Naive thymus-derived CD4-positive, alpha-beta T cell (primary cell): ENCODE data around the gene KRT16. TPM values are rescaled to one million over a fixed set of nuclear protein-coding genes. Genes with fewer than 3 reads are reported as not detected.
"Not testable (repeated sequence)": the region's sequence is repeated elsewhere in the genome, so short reads cannot be mapped to it uniquely, and the experiment has no call there.

Experiments
- ATAC-seq: fragments of 150-1000 bp; cut with Tn5 transposase; 2 replicates; pipeline ENCODE4 v1.10.0; 2021; ENCODE audit warnings: mild to moderate bottlenecking, moderate library complexity
- CTCF ChIA-PET: fragments of 350-600 bp; sonication (Branson Sonifier 250); formaldehyde crosslinking; loops from one replicate; lab custom pipeline; 2021; ENCODE audit warnings: antibody characterized with exemption; lab: Charles Lee
- POLR2A ChIA-PET: fragments of 350-600 bp; sonication (Branson Sonifier 250); formaldehyde crosslinking; loops from one replicate; lab custom pipeline; 2021; ENCODE audit warnings: antibody characterized with exemption, inconsistent platforms; lab: Charles Lee
- DNase-seq, 9 donors: peaks; one replicate each; pipeline versions ENCODE4 v3.0.0 to v3.0.0-alpha.2; 2020 to 2022; ENCODE audit warnings: mixed read lengths in 1 of 9
- H3K27ac ChIP-seq: one replicate; pipeline ENCODE4 v1.7.0; 2013; ENCODE audit warnings: mild to moderate bottlenecking, low read depth, low read length, moderate library complexity
- H3K27me3 ChIP-seq, 2 donors: one replicate each; pipeline ENCODE4 v1.7.0; 2013; ENCODE audit warnings: low read length in 2 of 2, mild to moderate bottlenecking in 2 of 2, moderate library complexity in 2 of 2; ENCODE audit not compliant: control insufficient read depth in 2 of 2, insufficient read depth in 2 of 2
- H3K36me3 ChIP-seq, 3 experiments: 1 replicate in 2 of 3; 2 replicates in 1 of 3; pipeline ENCODE4 v1.7.0; 2013; ENCODE audit warnings: low read length in 3 of 3, mild to moderate bottlenecking in 3 of 3, moderate library complexity in 1 of 3; ENCODE audit not compliant: insufficient read depth in 3 of 3, control insufficient read depth in 2 of 3
- H3K4me1 ChIP-seq, 2 donors: one replicate each; pipeline ENCODE4 v1.7.0; 2013; ENCODE audit warnings: low read length in 2 of 2, mild to moderate bottlenecking in 2 of 2, moderate library complexity in 1 of 2; ENCODE audit not compliant: control insufficient read depth in 2 of 2, insufficient read depth in 2 of 2
- H3K4me3 ChIP-seq: 2 replicates; pipeline ENCODE4 v1.7.0; 2013; ENCODE audit warnings: mild to moderate bottlenecking, low read length
- H3K9me3 ChIP-seq, 3 experiments: 1 replicate in 2 of 3; 2 replicates in 1 of 3; pipeline ENCODE4 v1.7.0; 2013; ENCODE audit warnings: low read length in 3 of 3; ENCODE audit not compliant: control insufficient read depth in 2 of 3
- H3K27ac Mint-ChIP-seq, 9 donors: one replicate each; pipeline ENCODE4 v1.8.0; 2020 to 2022; ENCODE audit warnings: mixed read lengths in 9 of 9, mild to moderate bottlenecking in 8 of 9, moderate library complexity in 5 of 9, inconsistent platforms in 2 of 9
- H3K27me3 Mint-ChIP-seq, 5 donors: one replicate each; pipeline ENCODE4 v1.8.0; 2021 to 2022; ENCODE audit warnings: mixed read lengths in 5 of 5, mild to moderate bottlenecking in 1 of 5
- H3K36me3 Mint-ChIP-seq, 5 donors: one replicate each; pipeline ENCODE4 v1.8.0; 2020 to 2022; ENCODE audit warnings: mixed read lengths in 5 of 5, mild to moderate bottlenecking in 3 of 5, inconsistent platforms in 1 of 5
- H3K4me1 Mint-ChIP-seq, 7 donors: one replicate each; pipeline ENCODE4 v1.8.0; 2020 to 2022; ENCODE audit warnings: mixed read lengths in 7 of 7, mild to moderate bottlenecking in 3 of 7, inconsistent platforms in 1 of 7
- H3K4me3 Mint-ChIP-seq, 10 donors: one replicate each; pipeline ENCODE4 v1.8.0; 2020 to 2022; ENCODE audit warnings: mild to moderate bottlenecking in 10 of 10, mixed read lengths in 10 of 10, moderate library complexity in 6 of 10, inconsistent platforms in 2 of 10
- H3K9me3 Mint-ChIP-seq, 11 donors: one replicate each; pipeline ENCODE4 v1.8.0; 2020 to 2022; ENCODE audit warnings: mixed read lengths in 11 of 11, mild to moderate bottlenecking in 4 of 11, inconsistent platforms in 1 of 11, moderate library complexity in 1 of 11
- intact Hi-C, 2 donors: fragments of 100-400 bp; cut with micrococcal nuclease; formaldehyde crosslinking; loops; one replicate each; pipeline ENCODE4 v1.15.1; 2023
- polyA plus RNA-seq, 2 donors: library from polyadenylated mRNA; unstranded; fragments of 300-500 nt; fragmentation: Illumina TruSeq; gene quantifications; one replicate each; pipeline ENCODE4 v1.2.3, GENCODE V29; 2021
- total RNA-seq, 6 experiments: library from RNA in 5 of 6; stranded (reverse) in 5 of 6; gene quantifications; 1 replicate in 5 of 6; 2 replicates in 1 of 6; pipeline ENCODE4 v1.2.3 and lab custom pipeline; 2021 to 2026

The KRT16 gene
- total and polyA plus RNA-seq, 7 experiments from 2014 or later, result not detected

DNA sequence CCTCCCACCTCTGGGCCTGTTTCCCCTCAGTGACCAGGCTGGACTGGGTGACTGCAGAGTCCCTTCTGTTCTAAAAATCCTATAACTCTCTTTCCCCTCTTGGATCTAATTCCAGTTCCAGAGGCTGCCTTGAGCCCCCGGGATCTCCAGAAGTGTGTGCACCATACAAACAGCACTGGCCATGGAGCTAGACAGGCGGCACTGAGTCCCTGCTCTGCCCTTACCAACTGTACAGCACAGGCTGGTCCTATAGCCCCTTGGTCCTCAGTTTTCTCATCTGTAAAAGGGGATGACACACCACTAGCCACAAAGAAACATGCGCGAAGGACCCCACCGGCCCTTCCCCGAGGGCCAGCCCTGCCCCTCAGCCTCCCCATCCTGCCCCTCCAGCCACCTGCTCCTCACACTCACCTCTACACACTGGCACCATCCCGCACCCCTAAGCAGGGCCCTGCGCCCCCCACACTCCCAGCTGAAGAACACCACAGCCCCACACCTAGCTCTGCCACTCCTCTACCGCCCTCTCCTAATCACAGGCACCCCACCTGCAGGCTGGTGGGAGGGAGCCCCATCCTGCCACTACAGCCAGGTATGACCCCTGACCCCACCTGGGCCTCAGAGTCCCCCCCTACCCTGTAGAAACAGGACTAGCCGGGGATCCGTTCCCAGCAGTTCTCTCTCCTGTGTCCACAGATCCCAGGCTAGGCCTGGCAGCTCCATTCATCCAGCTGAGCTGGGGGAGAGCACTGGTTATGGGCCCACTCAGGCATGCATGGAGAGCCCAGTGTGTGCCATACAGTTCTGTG, 913 bp upstream of the KRT16 start:
- Mint-ChIP-seq H3K36me3 (no peaks in the 10 kb centered on the region), H3K4me1 (peaks cover 0 to 5% (median 0%) of the 10 kb centered on the region in 7 donors), H3K27me3 (peaks cover 5 to 20% (median 12%) of the 10 kb centered on the region in 5 donors), H3K9me3 (peaks cover 0 to 2% (median 0%) of the 10 kb centered on the region in 11 donors), H3K27ac (no peak overlapping the region), H3K4me3 (no peak overlapping the region)
- CTCF ChIA-PET, result no interaction called here
- H3K9me3 ChIP-seq, result no peaks in the 10 kb centered on the region
- no peak for ATAC-seq
- POLR2A ChIA-PET, result no interaction called here
- no peak overlapping the region for H3K27ac ChIP-seq
- H3K4me3 ChIP-seq, result no peak overlapping the region
- DNase-seq, result no peak
- intact Hi-C loops, result no loop called here
- H3K36me3 ChIP-seq, result no peaks in the 10 kb centered on the region
- H3K27me3 ChIP-seq, result no peaks in the 10 kb centered on the region
- no peaks in the 10 kb centered on the region for H3K4me1 ChIP-seq

GRCh38 chr17:41610965-41611640, 1.5 kb downstream of the KRT16 start:
- ATAC-seq (no peak), DNase-seq (no peak)
- peaks cover 0 to 11% (median 7%) of the 10 kb centered on the region in 5 donors for H3K36me3 Mint-ChIP-seq
- peaks cover 13 to 37% (median 26%) of the 10 kb centered on the region in 5 donors for H3K27me3 Mint-ChIP-seq
- Histone ChIP-seq H3K4me3 (no peak overlapping the region), H3K36me3 (no peaks in the 10 kb centered on the region), H3K27ac (no peak overlapping the region), H3K9me3 (peaks cover 0 to 3% (median 0%) of the 10 kb centered on the region in 3 experiments), H3K4me1 (no peaks in the 10 kb centered on the region), H3K27me3 (no peaks in the 10 kb centered on the region)
- ChIA-PET POLR2A (no interaction called here), CTCF (no interaction called here)
- H3K4me3 Mint-ChIP-seq, result no peak overlapping the region
- peaks cover 9 to 19% (median 15%) of the 10 kb centered on the region in 11 donors for H3K9me3 Mint-ChIP-seq
- peaks cover 0 to 5% (median 0%) of the 10 kb centered on the region in 7 donors for H3K4me1 Mint-ChIP-seq
- intact Hi-C loops, result no loop called here
- H3K27ac Mint-ChIP-seq, result no peak overlapping the region

GRCh38 chr17:41610061-41610517, 2.5 kb downstream of the KRT16 start:
- H3K4me3 Mint-ChIP-seq, H3K4me1 Mint-ChIP-seq, H3K27me3 ChIP-seq, CTCF ChIA-PET, H3K27ac ChIP-seq, H3K4me1 ChIP-seq, H3K9me3 ChIP-seq, DNase-seq, POLR2A ChIA-PET, H3K4me3 ChIP-seq, H3K36me3 ChIP-seq, H3K27ac Mint-ChIP-seq, ATAC-seq, intact Hi-C loops: not testable (repeated sequence)
- H3K36me3 Mint-ChIP-seq, result peaks cover 0 to 15% (median 7%) of the 10 kb centered on the region in 5 donors
- peaks cover 9 to 29% (median 17%) of the 10 kb centered on the region in 11 donors for H3K9me3 Mint-ChIP-seq
- H3K27me3 Mint-ChIP-seq, result peaks cover 17 to 43% (median 26%) of the 10 kb centered on the region in 5 donors

GRCh38 chr17:41606930-41607329, 5.6 kb downstream of the KRT16 start:
- POLR2A ChIA-PET, H3K4me1 ChIP-seq, H3K27me3 ChIP-seq, intact Hi-C loops, ATAC-seq, H3K4me1 Mint-ChIP-seq, H3K4me3 ChIP-seq, H3K27ac ChIP-seq, H3K27ac Mint-ChIP-seq, H3K4me3 Mint-ChIP-seq, CTCF ChIA-PET, H3K36me3 ChIP-seq, DNase-seq, H3K9me3 ChIP-seq: not testable (repeated sequence)
- H3K36me3 Mint-ChIP-seq, result peaks cover 0 to 19% (median 7%) of the 10 kb centered on the region in 5 donors
- H3K9me3 Mint-ChIP-seq, result peaks cover 9 to 34% (median 17%) of the 10 kb centered on the region in 11 donors
- peaks cover 26 to 54% (median 40%) of the 10 kb centered on the region in 5 donors for H3K27me3 Mint-ChIP-seq

- CTCF ChIA-PET, result no interaction called here
Observed at GRCh38 chr17:41602524-41602923, 10.0 kb downstream of the KRT16 start.

DNA sequence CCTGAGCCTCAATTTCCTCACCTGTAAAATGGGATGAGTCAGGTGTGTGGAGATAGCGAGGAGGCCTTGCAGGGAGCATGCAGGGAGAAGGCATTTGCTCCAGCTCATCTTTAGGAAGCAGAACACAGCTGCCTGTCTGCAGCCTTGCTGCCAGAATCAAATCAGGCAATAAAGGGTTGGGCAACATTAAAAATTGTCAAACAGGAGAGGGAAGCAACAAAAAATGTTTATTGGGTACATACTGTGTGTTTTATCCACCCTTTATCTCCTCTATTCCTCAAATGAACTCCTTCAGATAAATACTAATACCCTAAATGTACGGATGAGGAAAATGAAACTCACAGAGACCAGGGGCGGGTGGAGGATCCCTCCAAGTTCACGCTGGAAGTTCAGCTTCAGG, 12.2 kb downstream of the KRT16 start:
- Mint-ChIP-seq H3K4me1 (no peaks in the 10 kb centered on the region), H3K4me3 (no peak overlapping the region), H3K27me3 (peaks cover 4 to 22% (median 16%) of the 10 kb centered on the region in 5 donors), H3K27ac (no peak overlapping the region), H3K9me3 (peaks cover 0 to 7% (median 1%) of the 10 kb centered on the region in 11 donors), H3K36me3 (peaks cover 0 to 4% (median 0%) of the 10 kb centered on the region in 5 donors)
- Histone ChIP-seq H3K36me3 (no peaks in the 10 kb centered on the region), H3K4me3 (no peak overlapping the region), H3K9me3 (no peaks in the 10 kb centered on the region), H3K4me1 (no peaks in the 10 kb centered on the region), H3K27me3 (no peaks in the 10 kb centered on the region), H3K27ac (no peak overlapping the region)
- intact Hi-C loops, result no loop called here
- POLR2A ChIA-PET, result no interaction called here
- DNase-seq (no peak), ATAC-seq (no peak)
- CTCF ChIA-PET, result no interaction called here

More at GRCh38 chr17:41602524-41602923, 10.0 kb downstream of the KRT16 start:
- Histone ChIP-seq H3K4me3 (no peak overlapping the region), H3K27me3 (no peaks in the 10 kb centered on the region), H3K36me3 (no peaks in the 10 kb centered on the region), H3K9me3 (peaks cover 0 to 3% (median 0%) of the 10 kb centered on the region in 3 experiments), H3K27ac (no peak overlapping the region), H3K4me1 (no peaks in the 10 kb centered on the region)
- H3K36me3 Mint-ChIP-seq, result peaks cover 0 to 19% (median 7%) of the 10 kb centered on the region in 5 donors
- H3K27ac Mint-ChIP-seq, result no peak overlapping the region
- ATAC-seq (no peak), DNase-seq (no peak)
- H3K4me3 Mint-ChIP-seq, result no peak overlapping the region
- intact Hi-C loops, result no loop called here
- H3K27me3 Mint-ChIP-seq, result peaks cover 15 to 40% (median 29%) of the 10 kb centered on the region in 5 donors
- no peaks in the 10 kb centered on the region for H3K4me1 Mint-ChIP-seq
- peaks cover 9 to 29% (median 14%) of the 10 kb centered on the region in 11 donors for H3K9me3 Mint-ChIP-seq
- POLR2A ChIA-PET, result no interaction called here
